Fibroblast of skin of back (primary cell): Measurements from ENCODE around the gene CDH4.

Experiments
- DNase-seq: peaks from one replicate; pipeline ENCODE4 v3.0.0-alpha.2; 2013

The CDH4 gene

DNA sequence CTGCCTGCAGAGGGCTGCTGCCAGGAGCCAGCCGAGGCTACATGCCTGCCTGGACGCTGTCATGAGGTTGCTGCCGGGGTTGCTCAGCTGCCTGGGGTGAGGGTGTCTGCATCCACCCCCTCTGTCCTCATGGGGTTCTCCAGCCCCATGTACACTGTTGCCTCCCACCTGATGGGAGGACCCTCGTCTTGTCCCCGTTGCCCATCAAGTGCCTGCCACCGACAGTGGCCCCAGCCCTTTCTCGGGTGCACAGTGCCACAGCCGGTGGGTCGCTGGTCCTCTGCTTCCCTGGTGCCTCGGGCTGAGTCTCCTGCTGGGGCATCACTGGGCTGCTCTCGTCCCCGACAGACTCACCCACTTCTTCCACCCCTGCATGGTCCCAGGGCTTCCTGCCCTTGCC lies 313.7 kb downstream of the CDH4 start:
- DNase-seq = no peak

DNA sequence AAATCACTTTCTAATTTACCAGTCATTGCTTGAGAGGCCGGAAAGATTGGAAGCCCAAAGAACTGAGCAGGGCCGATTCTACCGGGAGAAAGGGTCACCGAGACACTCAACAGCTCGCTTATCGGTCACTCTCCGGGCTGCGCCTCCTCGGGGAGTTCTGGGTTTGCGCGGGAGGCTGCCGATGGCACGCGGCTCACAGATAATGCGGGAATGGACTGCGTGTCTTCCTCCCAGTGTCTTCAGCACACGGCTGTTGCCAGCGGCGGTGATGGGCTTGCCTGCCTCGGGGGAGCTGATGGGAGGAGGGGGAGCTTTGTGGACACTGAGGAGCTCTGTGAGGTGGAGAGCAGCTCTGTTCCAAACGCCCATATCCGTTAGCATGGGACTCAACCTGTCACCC lies 314.6 kb downstream of the CDH4 start:
- DNase-seq = no peak

DNA sequence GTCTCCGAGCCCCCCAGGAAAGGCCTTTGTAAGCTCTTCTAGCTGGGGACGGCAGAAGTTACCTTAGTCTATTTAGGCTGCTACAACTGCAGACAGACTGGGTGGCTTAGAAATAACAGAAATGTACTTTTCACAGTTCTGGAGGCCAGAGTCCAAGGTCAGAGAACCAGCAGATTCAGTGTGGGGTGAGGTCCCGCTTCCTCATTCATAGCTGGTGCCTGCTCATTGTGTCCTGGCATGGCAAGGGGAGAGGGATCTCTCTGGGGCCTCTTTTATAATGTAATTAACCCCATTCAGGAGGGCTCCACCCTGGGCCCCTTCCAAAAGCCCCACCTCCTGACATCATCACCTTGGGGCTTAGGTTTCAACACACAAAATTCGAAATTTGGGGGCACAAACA lies 315.1 kb downstream of the CDH4 start:
- DNase-seq = no peak

DNA sequence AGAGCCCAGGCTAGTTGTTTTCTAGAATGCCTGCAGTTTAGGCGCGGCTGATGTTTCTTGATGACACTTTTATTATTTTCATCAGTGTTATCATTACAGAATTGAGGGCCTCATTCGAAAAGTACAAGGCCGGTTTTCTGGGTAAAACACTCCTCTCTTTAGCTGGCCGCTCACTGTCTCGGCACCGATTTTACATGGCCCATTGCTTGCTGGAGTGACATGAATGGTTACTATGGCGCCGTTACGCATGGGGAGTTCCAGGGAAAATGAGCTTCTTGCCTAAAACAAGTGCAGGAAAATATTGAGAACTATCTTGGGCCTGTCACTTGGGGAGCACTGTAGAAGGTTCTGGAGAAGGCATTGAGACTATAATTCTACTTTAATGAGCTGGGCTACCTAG lies 317.8 kb downstream of the CDH4 start:
- no peak for DNase-seq

DNA sequence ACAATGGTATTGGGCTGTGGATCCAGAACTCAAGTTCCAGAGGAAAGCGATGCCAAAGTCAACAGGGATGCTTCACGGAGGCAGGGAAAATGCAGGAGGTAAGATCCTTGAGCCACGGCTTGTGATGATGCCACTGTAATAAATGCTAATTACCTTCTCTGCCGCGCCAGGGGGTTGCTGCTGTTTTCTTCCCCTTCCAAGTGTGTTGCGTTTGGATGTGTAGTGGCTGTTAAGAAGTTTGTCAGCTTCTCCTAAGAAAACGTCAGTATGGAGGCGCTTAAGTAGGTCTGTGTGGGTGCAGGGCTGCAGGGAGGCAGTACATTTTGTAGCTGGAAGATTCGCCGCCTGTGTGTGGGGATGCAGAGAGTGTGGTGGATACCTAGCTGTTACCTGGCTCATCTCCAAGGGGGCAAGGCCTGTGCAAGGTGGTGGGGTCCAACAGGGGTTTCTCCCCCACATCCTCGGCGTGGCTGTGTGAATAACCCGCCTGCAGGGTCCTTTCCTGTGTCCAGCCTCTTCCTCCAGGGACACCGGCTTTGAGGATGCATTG lies 318.7 kb downstream of the CDH4 start:
- DNase-seq = no peak

DNA sequence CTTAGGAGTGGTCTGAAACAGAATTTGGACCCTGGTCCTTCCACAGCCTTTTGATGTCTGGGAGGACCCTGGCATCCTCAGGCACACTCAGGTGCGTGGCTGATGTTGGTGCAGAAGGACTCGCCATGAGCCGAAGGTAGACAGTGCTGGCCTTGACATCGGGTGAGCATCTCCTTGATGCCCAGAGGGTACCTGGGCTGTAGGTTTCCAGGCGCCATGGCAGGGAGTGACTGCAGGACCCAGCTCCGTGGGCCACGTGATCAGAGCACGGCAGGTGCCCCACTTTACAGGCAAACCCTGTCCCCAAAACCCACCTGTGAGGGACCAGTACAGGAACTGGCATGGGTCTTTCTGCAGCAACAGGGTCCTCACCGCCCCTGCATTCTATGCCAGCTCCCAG lies 319.2 kb downstream of the CDH4 start:
- DNase-seq = no peak

DNA sequence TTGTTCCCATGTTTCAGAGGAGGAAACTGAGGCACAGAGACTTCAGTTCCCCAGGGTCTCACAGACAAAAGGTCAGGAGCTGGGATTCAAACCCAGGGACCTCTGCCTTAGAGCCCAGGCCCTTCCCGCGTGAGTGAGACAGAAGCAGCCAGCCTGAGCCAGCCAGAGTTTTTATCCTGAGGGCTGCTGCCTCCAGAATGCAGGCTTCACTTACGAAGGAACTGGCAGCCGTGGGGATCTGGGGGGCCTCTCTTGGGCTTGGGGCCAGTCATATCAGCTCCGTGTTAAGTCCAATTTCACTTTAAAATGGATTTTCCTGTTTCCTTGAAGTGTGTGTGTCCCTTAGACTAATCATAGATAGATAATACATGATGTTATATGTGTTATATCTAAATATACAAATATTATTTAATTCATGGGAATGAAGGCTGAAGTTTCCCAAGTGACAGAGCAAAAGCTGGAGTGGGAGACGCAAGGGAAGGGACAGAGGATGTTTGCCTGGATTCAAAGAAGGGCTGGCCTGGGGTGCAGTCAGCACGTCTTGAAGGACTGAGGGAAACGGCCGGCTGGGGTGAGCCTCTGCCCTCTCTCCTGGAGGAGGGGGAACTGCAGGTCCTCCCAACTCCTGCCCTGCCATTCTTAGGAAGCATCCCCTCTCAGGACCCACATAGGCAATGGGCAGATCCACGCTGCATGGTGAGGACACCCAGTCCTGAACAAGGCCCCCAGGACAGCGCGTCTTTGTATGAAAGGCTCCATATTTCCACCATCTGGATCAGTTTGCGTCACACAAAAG lies 320.1 kb downstream of the CDH4 start:
- no peak for DNase-seq

DNA sequence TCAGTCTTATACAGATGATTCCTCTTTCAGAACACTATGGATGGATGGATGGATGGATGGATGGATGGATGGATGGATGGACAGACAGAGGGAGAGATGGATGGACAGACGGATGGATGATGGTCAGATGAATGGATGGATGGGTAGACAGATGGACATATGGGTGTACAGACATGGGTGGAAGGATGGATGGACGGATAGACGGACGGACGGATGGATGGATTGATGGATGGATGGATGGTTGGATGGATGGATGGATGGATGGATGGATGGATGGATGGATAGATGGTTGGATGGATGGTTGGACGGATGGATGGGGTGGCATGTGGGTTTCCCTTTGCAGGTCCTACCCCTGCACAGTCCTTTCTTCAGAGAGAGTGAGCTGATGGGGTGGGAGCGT lies 320.7 kb downstream of the CDH4 start:
- DNase-seq = no peak

DNA sequence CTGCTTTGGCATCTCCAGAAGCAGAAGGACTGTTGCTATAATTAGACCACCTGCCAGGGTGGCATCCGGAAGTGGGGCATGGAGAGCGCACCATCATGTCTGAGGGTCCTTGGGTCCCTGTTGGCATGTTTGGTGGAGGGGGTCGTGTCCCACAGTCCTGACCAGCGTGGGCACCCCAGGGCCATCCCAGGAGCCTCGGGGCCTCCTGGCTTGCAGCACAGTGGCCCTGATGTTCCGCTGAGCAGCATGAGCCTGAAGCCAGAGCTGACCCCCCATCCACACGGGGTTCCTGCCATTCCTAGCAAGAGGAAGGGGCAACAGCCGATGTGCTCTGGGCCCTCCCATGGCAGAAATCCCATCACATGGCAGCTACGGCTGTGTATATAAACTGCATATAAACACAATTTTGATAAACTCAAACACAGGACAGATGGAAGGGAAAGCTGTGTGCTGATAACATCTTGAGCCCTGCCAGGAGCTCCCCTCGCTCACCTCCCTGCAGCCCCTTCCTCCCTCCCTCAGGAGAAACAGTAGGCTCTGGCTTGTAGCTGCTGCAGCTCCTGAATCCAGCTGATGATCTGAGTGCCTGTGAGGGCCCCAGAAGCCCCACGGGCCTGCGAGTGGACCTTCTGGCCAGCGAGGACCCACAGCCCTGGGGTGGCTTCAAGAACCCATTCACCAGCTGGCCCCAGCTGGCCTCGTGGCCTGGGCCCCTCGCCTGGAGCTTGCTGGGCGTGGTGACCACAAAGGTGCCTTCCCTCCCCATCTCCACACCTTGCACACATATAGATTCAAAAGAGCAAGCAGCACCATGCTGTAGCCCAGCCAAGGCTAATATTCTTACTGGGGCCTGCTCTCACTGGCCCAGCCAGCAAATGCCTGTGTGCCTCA lies 321.6 kb downstream of the CDH4 start:
- DNase-seq = no peak

DNA sequence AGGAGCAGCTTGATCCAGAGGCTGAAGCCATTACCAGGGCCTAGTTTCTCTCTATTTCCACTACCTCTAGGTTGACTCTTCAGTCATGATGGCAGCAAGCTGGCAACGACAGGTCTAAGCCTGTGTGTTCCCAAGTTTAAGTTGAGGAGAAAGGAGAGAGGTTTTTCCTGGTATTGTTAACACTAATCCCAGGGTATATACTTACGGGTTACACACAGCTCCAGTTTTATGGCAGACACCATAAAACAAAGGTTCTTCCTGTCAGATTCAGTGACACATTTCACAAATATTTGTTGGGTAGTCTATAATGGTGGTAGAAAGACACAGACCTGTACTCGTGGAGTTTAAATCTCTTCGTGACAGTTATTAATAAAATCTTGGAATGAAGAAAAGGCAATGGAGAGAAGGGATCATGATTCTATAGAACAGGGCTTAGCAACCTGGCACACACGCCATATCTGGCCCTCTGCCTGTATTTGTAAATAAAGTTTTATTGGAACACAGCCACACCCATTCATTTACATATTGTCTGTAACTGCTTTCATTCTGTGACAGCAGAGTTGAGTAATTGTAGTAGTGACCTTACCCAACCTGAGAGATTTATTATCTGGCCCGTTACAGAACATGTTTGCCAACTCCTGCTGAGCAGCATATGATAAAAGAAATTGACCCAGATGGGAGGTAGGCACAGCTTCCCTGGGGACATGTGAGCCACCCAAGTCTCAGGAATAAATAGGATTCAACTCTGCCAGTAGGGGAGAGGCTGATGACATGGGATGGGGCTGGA lies 323.3 kb downstream of the CDH4 start:
- DNase-seq = no peak

DNA sequence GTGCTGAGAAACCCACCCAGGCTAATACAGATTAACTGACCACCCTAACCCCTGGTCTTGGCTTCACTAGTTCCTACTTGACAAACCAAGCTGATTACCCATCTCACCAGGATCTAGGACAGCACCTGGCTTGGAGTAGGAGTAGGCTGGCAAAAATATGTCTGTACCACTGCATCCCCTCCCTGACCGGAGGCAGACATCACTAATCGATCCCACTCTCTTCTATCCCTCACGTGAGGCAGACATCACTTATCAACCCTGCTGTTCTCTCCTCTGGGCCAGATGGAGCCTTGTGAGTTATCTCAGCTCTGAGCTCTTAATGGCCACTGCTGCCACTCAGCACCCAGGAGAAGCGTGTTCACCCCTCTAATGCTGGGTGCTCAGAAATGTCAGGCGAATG lies 324.3 kb downstream of the CDH4 start:
- DNase-seq = no peak

DNA sequence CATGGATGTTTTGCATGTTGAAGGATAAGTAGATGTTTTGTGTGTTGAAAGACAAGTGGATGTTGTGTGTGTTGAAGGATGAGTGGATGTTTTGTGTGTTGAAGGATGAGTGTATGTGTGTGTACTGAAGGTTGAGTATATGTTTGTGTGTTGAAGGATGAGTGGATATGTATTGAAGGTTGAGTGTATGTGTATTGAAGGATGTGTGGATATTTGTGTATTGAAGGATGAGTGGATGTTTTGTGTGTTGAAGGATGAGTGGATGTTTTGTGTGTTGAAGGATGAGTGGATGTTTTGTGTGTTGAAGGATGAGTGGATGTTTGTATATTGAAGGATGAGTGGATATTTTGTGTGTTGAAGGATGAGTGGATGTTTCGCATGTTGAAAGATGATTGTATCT lies 325.0 kb downstream of the CDH4 start:
- DNase-seq = no peak

DNA sequence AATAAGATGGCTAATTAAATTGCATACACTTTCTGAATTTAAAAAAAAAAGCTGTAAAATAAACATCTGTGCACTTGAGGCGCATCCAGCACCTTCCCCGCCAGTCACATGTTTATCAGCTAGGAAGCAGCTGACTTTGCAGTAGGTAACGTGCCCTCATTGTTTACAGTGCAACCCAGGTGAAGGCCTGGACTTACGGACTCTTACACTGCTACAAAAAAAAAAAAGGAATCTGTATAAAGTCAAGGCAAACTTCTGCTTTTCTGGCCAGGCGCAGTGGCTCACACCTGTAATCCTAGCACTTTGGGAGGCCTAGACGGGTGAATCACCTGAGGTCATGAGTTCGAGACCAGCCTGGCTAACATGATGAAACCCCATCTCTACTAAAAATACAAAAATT lies 327.8 kb downstream of the CDH4 start:
- no peak for DNase-seq

DNA sequence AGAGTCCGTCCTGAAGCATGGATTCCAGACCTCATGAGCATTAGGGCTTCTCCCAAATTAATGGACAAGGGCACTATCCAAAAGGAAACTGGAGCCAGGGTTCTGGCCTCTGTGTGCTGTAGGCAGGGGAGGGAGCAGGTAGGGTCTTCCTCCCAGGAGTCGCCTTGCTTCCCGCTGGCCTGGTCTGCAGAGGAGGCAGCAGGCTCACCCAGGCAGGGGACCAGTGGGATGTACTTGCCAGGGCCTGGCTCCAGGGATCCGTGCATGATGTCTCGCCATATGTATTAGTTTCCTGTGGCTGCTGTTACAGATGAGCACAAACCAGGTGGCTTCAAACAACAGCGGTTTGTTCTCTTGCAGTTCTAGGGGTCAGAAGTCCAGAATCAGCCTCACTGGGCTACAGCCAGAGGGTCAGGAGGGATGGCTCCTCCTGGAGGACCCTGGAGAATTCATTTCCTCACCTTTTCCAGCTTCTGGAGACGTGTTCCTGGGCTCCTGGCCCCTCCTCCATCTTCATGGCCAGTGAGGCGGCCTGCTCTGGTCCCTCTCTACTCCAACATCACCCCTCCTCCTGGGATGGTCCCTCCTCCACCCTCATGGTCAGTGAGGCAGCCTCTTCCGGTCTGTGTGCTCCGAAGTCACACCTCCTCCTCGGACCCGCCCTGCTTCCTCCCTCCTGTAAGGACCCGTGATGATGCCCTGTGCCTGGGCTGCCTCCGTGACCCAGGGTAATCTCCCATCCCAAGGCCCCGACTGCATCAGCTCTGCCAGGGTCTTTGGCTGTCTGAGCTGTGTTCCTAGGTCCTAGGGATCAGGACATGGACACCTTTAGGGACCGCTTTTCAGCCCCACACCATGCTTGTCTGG lies 329.1 kb downstream of the CDH4 start:
- no peak for DNase-seq

DNA sequence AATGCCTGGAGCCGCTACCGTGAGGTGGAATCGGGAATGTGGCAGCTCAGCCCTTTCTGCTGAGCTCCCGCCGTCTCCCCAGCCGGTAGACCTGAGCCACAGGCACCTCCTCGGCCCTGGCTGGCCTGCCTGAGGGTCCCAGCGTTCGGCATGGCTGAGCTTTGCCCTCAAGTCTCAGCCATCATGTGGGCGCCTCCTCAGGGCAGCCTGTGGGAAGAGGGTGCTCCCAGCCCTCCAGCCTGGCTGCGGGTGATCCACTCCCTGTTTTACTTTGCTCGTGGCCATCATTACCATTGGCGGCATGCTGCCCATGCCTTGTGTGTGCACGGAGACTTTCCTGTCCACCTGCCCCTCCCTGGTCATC lies 329.7 kb downstream of the CDH4 start:
- no peak for DNase-seq

DNA sequence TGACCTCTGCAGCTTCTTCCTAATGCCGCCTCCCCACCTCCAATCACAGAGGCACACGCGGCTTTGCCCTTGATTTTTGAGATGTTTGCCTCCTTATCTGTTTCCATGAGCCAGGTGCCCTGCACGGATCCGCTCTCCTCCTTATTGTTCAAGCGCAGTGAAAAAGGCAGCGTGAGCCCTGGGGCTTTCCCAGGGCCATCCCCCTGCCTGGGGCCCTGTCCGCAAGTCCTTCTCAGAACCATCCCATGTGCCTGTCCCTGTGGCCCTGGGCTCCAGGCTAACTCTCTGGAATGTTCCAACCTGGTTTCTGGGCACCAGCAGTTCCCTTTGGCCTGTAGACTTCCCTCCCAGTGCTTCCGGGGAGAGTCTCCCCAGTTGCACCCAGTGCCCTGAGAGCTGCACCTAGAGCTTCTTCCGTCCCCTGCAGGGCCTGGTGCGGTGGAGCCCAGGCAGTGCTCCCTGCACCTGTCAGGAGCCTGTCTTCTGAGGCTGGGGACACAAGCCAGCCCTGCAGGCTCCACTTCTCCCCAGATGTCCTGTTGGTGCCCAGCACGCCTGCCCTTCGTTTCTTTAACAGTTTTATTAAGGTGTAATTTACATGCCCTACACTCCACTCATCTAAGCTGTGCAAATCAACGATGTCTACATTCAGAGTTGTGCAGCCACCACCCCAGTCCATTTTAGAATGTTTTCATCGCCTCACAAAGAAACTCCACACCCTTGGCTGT lies 330.3 kb downstream of the CDH4 start:
- DNase-seq = no peak

DNA sequence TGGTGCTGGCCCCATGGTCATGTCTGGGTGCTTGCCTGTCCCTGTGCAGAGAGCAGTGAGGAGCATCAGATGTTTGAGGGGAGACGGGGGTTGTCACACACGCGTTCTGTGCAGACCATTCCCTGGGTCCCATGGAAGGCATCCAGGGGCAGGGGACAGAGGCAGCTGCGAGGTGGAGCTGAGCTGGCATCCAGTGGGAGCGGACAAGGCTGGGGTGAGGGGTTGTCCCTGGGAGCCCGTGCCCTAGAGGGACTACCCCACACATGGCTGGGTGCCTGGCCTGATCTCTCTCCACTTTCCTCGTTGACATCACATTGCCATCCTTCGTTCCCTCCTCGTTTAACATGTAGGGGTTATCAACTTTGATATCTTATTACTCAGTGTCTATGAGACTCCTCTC lies 331.3 kb downstream of the CDH4 start:
- DNase-seq = no peak

DNA sequence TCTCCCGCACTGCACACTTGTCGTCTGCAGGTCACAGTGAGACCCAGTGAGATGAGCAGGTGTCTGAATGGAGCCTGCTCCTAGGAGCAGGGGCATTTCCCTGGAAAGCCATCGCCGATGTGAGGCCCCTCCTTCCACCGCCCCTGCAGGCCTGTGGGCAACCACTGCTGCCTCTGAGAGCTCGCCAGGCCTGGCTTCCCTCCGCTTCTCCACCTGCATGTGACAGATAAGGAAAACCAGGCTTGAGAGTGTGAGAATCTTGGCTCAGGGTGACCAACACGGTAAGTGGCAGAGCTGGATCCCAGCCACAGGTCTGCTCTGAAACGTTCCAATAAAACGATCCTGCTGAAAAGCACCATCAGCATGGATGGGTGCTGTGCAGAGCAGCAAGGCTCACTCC lies 332.8 kb downstream of the CDH4 start:
- no peak for DNase-seq

DNA sequence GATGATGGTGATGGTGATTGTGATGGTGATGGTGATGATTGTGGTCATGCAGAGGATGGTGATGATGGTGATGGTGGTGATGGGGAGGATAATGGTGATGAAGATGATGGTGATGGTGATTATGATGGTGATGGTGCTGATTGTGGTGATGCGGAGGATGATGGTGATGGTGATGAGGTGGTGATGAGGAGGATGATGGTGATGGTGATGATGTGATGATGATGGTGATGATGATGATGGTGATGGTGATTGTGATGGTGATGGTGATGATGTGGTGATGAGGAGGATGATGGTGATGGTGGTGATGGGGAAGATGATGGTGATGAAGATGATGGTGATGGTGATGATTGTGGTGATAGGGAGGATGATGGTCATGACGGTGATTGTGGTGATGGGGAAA lies 333.7 kb downstream of the CDH4 start:
- no peak for DNase-seq

DNA sequence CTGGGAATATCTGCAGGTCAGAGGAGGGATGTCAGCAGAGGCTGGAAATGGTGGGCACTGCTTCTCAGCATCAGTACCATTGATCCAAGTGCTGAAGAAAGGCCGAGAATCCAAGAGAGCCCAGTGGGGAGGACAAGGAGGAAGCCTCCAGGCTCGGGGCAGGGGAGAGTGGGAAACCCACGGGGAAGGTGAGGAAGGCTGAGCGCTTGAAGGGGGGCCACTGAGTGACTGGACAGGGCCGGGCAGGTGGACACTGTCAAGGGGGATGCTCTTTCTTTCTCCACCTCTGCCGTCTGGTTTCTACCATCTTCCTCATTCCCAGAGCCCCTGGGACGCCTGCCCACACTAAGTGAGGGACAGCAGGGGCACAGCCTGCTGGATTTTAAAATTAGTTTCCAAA lies 335.0 kb downstream of the CDH4 start:
- DNase-seq = no peak

DNA sequence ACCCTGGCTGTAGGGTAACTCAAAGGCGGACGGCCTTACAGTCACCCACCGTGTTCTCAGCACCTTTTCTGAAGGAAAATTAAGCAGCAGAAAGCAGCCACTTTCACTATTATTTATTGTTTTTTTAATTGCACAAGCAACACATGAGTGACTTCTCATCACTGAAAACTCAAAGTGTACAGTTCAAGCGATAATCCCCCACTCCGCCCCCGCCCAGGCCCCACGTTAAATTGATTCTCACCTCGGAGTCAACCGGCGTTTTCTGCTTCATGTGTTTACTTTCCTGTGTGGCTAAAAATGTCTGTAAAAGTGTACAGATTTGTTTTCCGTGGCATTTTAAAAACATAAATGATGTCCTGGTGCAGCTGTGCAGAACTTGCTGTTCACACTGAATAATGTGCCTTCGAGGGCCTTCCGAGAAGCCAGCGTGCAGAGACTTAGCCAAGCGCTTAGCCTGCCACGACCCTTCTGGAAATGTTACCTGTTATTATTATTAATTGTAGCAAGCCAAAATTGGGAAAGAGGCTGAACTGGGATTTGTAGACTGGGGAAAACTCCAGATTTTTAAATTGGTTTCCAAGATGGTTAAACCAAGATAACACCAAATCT lies 335.7 kb downstream of the CDH4 start:
- no peak for DNase-seq
